CD4-positive, alpha-beta T cell treated with Interleukin-15 for 1 hour (primary cell): ENCODE results near the gene ATL3.
"Not testable (repeated sequence)": the region's sequence is repeated elsewhere in the genome, so short reads cannot be mapped to it uniquely, and the experiment has no call there.

Experiments
- DNase-seq: peaks from one replicate; pipeline ENCODE4 v3.0.0-alpha.2; 2020

The ATL3 gene

DNA sequence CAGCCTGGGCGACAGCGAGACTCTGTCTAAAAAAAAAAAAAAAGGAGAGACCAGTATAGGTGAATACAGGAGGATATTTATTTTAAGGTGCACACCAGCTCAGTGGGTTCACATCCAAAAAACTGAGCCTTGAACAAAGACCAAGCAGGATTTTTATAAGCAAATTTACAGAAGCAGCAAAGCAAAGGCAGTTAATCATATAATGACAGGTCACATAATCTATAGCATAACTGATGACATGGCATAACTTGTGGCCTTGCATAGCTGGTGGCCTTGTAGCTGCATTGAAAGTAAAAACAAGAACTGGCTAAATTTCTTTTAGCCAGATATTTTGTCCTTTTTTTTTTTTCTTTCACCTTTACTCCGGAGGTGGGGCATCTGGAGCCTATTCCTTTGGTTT lies 54.2 kb downstream of the ATL3 start:
- no peak for DNase-seq

GRCh38 chr11:63614136-63614671 lies 57.0 kb downstream of the ATL3 start, which contains the start of gene PLAAT3:
PLAAT3 (minus strand) TSS chr11:63614433; CDS start chr11:63614014, 419 bp downstream.
- peak; percentile 45 for DNase-seq

DNA sequence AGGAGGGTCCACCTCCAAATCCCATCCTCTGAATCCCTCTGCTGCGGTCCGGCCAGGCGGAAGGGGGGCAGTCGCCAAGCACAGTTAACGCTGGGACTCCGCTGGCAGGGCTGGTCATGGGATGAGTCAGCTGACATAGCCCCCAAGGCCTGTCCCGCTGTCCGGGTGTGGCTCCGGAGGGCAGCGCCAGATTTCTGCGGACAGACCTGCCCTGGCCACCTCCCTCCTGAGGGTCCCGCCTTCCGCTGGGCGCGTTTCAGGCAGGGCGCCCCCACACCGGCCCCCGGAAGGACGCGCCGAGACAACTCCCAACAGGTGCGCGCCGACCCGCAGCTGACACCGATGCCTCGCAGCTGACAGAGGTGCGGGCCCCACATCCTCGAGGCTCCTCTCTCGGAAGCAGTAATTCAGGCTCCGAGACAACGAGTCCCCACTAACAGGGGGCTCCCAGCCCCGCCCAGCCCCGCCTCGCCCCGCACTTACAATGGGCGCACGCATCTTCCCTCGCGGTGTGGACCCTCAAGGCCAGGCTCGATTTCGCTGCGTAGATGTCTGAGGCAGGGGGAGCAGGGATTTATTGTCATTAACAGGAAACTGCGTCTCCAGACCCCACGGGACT lies 57.5 kb downstream of the ATL3 start:
- DNase-seq: peak; percentile 41

DNA sequence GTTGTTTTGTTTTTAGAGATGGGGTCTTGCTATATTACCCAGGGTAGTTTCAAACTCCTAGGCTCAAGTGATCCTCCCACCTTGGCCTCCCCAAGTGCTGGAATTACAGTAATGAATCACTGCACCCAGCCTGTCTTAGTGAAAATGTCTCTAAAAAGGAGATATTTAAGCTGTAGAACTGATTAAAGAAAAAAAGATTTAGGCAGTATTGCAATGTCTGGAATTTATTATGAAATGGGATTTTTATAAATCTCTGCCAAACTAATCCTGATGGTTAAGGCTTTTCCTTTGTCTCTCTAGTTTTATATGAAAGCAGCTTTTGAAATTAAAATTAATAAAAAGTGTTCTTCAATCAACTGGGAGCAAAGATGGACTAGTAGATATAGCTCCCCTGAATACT lies 59.0 kb downstream of the ATL3 start:
- DNase-seq: no peak

DNA sequence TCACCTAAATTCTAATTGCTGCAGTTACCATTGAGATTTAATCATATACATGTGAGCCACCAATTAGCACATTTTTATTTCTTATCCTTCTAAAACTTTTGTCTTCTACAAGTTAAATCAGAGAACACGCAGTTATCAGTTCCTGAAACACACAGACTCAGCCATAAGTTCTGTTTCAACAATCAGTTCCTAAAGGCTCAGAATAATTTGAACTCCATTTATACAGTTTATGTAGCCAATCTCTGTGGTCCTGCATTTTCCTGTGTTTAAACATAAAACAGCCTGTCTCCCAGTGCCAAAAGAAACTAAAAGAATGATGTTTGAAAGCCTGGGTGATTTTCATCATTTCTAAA lies 59.8 kb downstream of the ATL3 start:
- no peak for DNase-seq

- no peak for DNase-seq
Observed at GRCh38 chr11:63610604-63611394, 60.4 kb downstream of the ATL3 start.

- DNase-seq: no peak
Observed at GRCh38 chr11:63609971-63610580, 61.1 kb downstream of the ATL3 start.

DNA sequence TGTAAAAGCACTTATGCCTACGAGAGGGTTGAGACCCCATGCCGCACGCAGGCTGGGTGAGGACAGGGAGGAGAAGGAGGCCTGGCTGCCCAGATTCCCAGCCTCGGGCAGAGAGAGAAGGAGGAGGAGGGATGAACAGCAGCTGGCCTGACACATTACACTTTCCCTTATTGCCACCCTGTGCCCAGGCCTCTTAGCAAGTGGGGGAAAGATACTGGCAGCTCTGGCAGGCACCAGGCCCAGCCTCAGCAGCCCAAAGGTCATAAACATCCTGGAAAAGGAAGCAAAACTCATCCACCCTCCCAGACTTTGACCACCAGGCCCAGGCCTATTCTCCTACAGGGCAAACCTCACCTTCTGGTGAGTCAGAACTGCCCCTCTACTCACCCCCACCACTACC lies 61.6 kb downstream of the ATL3 start:
- DNase-seq: no peak

- no peak for DNase-seq
Observed at GRCh38 chr11:63608353-63609345, 62.5 kb downstream of the ATL3 start.

- DNase-seq: no peak
Observed at GRCh38 chr11:63603180-63603518, 68.0 kb downstream of the ATL3 start.

DNA sequence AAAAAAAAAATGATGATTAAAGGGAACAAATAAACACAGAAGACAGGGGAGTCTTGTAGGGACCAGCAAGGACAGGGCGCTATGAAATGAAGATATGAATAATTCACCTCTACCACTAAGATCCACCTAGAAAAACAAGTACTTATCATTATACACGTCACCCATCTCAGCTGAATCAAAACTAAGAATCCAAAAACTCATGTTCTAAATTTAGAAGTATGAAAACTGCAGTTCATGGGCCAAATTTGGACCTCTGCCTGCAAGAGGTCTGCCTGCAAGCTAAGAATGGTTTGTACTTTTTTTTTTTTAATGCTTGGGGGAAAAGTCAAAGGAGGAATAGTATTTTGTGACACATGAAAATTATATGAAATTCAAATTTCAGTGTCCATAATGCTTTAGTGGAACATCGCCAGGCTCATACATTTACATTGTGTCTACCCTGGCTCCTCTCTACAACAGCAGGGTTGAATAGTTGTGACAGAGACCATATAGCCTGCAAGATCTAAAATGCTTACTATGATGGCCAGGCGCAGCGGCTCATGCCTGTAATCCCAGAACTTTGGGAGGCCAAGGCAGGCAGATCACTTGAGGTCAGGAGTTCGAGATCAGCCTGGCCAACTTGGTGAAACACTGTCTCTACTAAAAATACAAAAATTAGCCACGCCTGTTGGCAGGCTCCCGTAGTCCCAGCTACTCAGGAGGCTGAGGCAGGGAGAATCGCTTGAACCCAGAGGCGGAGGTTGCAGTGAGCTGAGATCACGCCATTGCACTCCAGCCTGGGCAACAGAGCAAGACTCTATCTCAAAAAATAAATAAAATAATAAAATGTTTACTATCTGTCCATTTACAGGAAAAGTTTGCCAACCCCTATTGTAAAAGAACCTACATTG lies 68.6 kb downstream of the ATL3 start:
- DNase-seq: not testable (repeated sequence)

- DNase-seq: no peak
Observed at GRCh38 chr11:63599211-63600122, 71.7 kb downstream of the ATL3 start.

DNA sequence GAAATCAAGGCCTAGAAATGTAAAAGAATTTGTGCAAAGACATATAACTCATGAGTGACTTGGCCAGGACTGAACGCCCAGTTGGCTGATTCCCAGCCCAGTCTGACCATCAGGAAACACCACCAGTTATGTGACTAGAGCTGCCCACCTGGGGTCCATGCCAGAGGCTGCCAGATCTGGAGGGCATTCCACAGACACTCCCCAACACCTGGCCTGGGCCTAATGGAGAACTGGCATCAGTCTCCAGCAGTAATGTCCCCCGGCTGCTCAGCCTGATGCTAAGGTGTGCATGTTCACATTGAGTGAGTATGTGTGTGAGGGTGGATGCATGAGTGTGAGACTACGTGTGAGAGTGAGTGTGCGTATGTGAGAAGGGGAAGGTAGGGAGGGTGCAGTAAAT lies 72.6 kb downstream of the ATL3 start:
- DNase-seq: no peak

GRCh38 chr11:63595296-63595695 lies 75.9 kb downstream of the ATL3 start:
- DNase-seq: no peak

GRCh38 chr11:63592975-63593395 lies 78.2 kb downstream of the ATL3 start:
- DNase-seq: no peak

GRCh38 chr11:63590024-63590788 lies 81.0 kb downstream of the ATL3 start:
- DNase-seq: no peak

- DNase-seq: no peak
Observed at GRCh38 chr11:63589000-63589399, 82.2 kb downstream of the ATL3 start.

DNA sequence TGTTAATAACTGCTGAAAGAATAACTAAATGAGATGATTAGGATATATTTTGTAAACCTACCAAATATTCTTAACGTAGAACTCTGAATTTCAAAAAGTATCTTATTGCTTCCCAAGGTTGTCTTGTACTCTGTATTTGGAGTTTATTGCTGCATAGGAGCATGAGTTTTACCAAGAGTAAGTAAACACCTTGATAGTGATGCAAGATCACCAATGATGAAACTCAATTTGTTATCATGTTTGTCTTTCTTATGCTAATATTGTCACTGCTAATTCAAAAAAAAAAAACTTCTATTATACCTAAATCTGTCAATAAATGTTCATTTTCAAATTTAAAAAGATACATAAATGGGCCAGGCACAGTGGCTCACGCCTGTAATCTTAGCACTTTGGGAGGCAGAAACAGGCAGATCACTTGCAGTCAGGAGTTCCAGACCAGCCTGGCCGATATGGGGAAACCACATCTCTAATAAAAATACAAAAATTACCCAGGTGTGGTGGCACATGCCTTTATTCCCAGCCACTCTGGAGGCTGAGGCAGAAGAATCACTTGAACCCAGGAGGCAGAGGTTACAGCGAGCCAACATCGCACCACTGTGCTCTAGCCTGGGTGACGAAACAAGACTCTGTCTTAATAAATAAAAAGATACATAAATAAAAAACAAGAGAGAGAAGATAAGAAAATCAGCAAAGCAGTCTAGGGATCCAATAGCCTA lies 84.6 kb downstream of the ATL3 start:
- no peak for DNase-seq

DNA sequence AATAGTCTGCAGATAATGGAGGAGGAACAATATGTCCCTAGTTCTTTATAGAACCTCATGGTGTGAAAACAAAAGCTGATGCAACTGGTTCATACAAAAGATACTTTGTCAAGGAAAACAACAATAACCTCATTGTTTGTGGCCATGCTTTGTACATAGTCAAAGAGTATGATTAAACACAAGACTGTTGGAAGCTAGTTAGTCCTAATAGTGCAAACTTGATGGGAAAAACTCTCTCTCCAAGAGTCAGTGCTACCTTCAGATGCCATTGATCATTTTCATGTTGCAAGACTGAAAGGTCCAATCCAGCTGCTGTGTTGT lies 87.9 kb downstream of the ATL3 start:
- DNase-seq: no peak
